H1 (cell line): ENCODE results near the gene OASL. TPM values are rescaled to one million over a fixed set of nuclear protein-coding genes. Genes with fewer than 3 reads are reported as not detected.

Experiments
- CTCF ChIP-seq, 3 experiments: IDR thresholded peaks; 1 replicate in 2 of 3; 2 replicates in 1 of 3; pipeline versions ENCODE4 v1.5.1 to v1.6.1; 2011; ENCODE audit warnings: low read length in 3 of 3, mild to moderate bottlenecking in 3 of 3, inconsistent platforms in 2 of 3, low read depth in 1 of 3, moderate library complexity in 1 of 3; ENCODE audit not compliant: insufficient read depth in 1 of 3; ENCODE audit errors: control extremely low read depth in 1 of 3
- GABPA ChIP-seq: IDR thresholded peaks from 2 replicates; pipeline ENCODE4 v1.6.1; 2011; ENCODE audit warnings: mild to moderate bottlenecking, low read length, moderate library complexity, borderline replicate concordance; ENCODE audit not compliant: insufficient read depth
- RXRA ChIP-seq: IDR thresholded peaks from 2 replicates; pipeline ENCODE4 v1.6.1; 2011; ENCODE audit warnings: low read depth, mild to moderate bottlenecking, low read length, moderate library complexity; ENCODE audit not compliant: insufficient read depth
- SP4 ChIP-seq: IDR thresholded peaks from 2 replicates; pipeline ENCODE4 v1.6.1; 2012; ENCODE audit warnings: low read length, inconsistent platforms
- TBP ChIP-seq: IDR thresholded peaks from 2 replicates; pipeline ENCODE4 v1.6.1; 2011; ENCODE audit warnings: low read depth, low read length, improper control_type of control experiment
- TEAD4 ChIP-seq: IDR thresholded peaks from 2 replicates; pipeline ENCODE4 v1.6.1; 2012; ENCODE audit warnings: low read depth, low read length, inconsistent platforms, mixed read lengths
- polyA plus RNA-seq, 7 experiments: library from polyadenylated mRNA; depleted of rRNA in 3 of 7; stranded (reverse) in 5 of 7; unstranded in 2 of 7; fragments of >200 nt in 5 of 7; fragments of 200-250 nt in 2 of 7; gene quantifications; 1 replicate in 5 of 7; 2 replicates in 1 of 7; 4 replicates in 1 of 7; pipeline versions ENCODE4 v1.2.1 to v1.2.3, GENCODE V29; 2011 to 2013; ENCODE audit warnings: missing spikeins in 2 of 7, mixed read lengths in 2 of 7
- total RNA-seq: library from RNA; stranded (reverse); fragmentation: NEBNext Ultra II Directional; extraction: Animal tissue kit (Norgen Biotek cat#: 25700); gene quantifications from 2 replicates; pipeline ENCODE4 v1.2.1, GENCODE V29; 2021
- TF ChIP-seq, protein P1 (sequence below): fragments of 300-600 bp; sonication (generic); IDR thresholded peaks from 2 replicates; pipeline ENCODE4 v1.7.1; 2012; ENCODE audit warnings: low read length, moderate library complexity, mild to moderate bottlenecking, inconsistent platforms; ENCODE audit not compliant: insufficient replicate concordance

OASL gene
- total and polyA plus RNA-seq, 2 of the 8 experiments (the other 6 are each of a cell fraction or from before 2014, with no cell fraction given) = not detected

GRCh38 chr12:121085506-121086353, 46.7 kb upstream of the OASL start (continued):
- no peak for TF ChIP-seq GABPA
- no peak for TF ChIP-seq SP4
- no peak for TF ChIP-seq RXRA
- TF ChIP-seq, protein P1, sequence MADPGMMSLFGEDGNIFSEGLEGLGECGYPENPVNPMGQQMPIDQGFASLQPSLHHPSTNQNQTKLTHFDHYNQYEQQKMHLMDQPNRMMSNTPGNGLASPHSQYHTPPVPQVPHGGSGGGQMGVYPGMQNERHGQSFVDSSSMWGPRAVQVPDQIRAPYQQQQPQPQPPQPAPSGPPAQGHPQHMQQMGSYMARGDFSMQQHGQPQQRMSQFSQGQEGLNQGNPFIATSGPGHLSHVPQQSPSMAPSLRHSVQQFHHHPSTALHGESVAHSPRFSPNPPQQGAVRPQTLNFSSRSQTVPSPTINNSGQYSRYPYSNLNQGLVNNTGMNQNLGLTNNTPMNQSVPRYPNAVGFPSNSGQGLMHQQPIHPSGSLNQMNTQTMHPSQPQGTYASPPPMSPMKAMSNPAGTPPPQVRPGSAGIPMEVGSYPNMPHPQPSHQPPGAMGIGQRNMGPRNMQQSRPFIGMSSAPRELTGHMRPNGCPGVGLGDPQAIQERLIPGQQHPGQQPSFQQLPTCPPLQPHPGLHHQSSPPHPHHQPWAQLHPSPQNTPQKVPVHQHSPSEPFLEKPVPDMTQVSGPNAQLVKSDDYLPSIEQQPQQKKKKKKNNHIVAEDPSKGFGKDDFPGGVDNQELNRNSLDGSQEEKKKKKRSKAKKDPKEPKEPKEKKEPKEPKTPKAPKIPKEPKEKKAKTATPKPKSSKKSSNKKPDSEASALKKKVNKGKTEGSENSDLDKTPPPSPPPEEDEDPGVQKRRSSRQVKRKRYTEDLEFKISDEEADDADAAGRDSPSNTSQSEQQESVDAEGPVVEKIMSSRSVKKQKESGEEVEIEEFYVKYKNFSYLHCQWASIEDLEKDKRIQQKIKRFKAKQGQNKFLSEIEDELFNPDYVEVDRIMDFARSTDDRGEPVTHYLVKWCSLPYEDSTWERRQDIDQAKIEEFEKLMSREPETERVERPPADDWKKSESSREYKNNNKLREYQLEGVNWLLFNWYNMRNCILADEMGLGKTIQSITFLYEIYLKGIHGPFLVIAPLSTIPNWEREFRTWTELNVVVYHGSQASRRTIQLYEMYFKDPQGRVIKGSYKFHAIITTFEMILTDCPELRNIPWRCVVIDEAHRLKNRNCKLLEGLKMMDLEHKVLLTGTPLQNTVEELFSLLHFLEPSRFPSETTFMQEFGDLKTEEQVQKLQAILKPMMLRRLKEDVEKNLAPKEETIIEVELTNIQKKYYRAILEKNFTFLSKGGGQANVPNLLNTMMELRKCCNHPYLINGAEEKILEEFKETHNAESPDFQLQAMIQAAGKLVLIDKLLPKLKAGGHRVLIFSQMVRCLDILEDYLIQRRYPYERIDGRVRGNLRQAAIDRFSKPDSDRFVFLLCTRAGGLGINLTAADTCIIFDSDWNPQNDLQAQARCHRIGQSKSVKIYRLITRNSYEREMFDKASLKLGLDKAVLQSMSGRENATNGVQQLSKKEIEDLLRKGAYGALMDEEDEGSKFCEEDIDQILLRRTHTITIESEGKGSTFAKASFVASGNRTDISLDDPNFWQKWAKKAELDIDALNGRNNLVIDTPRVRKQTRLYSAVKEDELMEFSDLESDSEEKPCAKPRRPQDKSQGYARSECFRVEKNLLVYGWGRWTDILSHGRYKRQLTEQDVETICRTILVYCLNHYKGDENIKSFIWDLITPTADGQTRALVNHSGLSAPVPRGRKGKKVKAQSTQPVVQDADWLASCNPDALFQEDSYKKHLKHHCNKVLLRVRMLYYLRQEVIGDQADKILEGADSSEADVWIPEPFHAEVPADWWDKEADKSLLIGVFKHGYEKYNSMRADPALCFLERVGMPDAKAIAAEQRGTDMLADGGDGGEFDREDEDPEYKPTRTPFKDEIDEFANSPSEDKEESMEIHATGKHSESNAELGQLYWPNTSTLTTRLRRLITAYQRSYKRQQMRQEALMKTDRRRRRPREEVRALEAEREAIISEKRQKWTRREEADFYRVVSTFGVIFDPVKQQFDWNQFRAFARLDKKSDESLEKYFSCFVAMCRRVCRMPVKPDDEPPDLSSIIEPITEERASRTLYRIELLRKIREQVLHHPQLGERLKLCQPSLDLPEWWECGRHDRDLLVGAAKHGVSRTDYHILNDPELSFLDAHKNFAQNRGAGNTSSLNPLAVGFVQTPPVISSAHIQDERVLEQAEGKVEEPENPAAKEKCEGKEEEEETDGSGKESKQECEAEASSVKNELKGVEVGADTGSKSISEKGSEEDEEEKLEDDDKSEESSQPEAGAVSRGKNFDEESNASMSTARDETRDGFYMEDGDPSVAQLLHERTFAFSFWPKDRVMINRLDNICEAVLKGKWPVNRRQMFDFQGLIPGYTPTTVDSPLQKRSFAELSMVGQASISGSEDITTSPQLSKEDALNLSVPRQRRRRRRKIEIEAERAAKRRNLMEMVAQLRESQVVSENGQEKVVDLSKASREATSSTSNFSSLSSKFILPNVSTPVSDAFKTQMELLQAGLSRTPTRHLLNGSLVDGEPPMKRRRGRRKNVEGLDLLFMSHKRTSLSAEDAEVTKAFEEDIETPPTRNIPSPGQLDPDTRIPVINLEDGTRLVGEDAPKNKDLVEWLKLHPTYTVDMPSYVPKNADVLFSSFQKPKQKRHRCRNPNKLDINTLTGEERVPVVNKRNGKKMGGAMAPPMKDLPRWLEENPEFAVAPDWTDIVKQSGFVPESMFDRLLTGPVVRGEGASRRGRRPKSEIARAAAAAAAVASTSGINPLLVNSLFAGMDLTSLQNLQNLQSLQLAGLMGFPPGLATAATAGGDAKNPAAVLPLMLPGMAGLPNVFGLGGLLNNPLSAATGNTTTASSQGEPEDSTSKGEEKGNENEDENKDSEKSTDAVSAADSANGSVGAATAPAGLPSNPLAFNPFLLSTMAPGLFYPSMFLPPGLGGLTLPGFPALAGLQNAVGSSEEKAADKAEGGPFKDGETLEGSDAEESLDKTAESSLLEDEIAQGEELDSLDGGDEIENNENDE = no peak
- TF ChIP-seq TBP = no peak
- no peak for TF ChIP-seq TEAD4
- TF ChIP-seq CTCF (IDR thresholded peaks at IDR 0.05; ENCODE audit: control extremely low read depth in 1 of 3, insufficient read depth in 1 of 3, low read depth in 1 of 3, low read length in 3 of 3) = no peak
